GM03348 (cell line): ENCODE results near the gene RDH16.
A peak's percentile ranks its signal among the peaks of the same experiment; 100 is the strongest.
"Not testable (repeated sequence)": the region's sequence is repeated elsewhere in the genome, so short reads cannot be mapped to it uniquely, and the experiment has no call there.

ENCODE experiments used
- DNase-seq: peaks from one replicate; pipeline ENCODE4 v3.0.0; 2012; ENCODE audit warnings: low spot score

The RDH16 gene

DNA sequence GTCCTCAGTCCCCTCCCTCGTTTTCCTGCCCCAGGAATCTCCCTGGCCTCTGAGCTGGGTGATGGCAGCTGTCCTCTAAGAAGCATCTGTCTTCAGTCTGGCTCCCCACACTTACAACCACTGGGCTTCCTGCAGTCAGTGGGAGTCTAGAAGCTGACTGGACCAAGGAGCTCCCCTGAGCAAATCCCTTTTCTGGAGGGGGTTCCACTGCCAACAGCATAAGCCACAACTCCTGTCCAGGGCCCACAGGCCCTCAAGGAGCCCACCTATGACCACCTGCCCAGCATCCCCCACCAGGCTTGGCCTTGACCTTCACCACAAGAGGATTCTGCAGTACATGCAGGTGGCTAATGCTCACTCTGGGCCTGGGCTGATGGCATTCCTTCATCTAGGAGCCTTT lies 4.1 kb downstream of the RDH16 start:
- DNase-seq, result peak; percentile 1

DNA sequence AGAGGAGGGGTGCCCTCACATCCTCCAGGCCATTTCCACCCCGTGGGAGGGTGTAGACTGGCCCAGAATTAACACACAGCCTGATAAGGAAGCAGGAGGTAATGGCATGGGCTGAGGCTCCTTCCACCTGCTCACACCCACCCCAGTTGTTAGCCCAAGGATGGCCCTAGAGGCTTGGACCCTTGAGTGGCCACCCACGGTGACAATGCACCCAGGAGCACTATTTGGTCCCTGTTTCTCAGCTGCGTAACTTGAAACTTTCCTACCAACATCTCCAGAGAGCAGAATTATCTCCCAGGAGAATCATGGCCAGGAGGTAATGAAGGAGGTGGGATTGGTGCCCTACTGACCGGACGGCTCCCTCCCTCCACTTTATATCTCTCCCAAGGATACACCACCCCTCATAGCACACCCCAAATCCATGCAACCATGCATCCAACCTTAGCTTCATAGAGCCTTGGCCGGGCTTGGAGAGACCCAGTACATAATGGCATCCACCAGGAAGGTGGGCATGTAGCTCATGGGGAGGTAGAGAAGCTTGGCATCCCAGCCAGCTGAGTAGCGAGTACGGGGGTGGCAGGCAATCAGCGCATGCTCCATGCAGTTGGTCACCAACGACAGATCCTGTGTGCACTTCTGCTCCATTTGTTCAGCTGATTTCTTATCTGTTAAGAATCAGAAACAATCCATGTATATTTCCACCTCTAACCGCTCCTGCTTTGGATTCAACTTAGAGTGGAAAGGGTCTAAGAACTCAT lies 5.6 kb downstream of the RDH16 start:
- DNase-seq, result peak; percentile 1

- no peak for DNase-seq
These were observed 8.5 kb downstream of the RDH16 start for GRCh38 chr12:56948881-56949280.

DNA sequence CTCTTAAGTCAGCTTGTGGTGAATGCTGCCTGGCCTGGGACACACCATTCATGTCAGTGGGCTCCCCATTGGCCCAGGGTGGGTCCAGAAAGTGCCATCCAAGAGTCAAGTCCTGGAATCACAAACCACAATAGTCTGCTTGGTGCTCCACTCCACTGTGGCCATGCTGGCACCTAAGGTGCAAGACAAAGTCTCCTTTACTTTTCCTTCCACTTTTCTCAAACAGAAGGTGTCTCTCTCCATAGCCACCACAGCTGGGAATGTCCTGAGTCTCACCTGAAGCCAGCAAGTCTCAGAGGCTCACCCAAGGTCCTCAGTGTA lies 9.0 kb downstream of the RDH16 start:
- DNase-seq, result no peak

- DNase-seq, result no peak
These were observed 9.6 kb downstream of the RDH16 start for GRCh38 chr12:56947633-56948456.

GRCh38 chr12:56943878-56944277 lies 13.5 kb downstream of the RDH16 start:
- DNase-seq, result no peak

GRCh38 chr12:56943374-56943773 lies 14.0 kb downstream of the RDH16 start:
- DNase-seq, result not testable (repeated sequence)

- peak; percentile 65 for DNase-seq
These were observed 15.9 kb downstream of the RDH16 start for GRCh38 chr12:56941299-56942017.

DNA sequence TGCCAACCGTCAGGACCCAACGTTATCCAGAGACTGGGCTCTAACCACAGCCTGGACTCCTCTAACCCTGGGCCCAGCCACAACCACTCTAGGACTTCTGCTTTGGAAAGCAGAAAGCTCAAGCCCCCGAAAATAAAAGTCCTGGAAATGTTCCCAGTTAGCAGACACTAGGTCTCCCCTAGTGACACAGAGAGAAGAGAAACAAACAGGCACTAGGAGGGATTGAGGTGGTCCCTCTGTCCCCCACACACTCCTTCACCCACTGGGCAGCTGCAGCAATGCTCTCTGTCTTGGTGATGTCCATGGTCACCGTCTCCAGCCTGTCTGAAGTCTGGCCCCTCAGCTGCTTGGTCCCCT lies 16.5 kb downstream of the RDH16 start:
- DNase-seq, result not testable (repeated sequence)

DNA sequence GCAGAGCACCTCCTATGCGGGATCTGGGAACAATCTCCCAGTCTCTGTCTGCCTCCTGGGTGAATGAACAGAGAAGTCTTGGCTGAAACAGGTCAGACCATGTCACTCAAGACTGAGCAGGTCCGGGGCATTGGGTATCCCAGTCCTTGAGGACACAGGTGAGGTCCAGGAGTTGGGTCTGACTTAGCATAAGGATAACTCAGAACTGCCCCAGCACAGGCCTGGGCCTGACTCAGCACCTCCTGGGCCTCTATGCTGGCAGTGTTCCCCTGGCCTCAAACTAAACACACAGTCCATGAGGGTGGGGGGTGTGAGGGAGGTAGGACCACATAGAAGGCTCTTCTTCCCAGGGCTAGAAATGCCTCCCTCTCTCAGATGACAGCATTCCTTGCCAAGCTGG lies 21.7 kb downstream of the RDH16 start:
- DNase-seq, result no peak

DNA sequence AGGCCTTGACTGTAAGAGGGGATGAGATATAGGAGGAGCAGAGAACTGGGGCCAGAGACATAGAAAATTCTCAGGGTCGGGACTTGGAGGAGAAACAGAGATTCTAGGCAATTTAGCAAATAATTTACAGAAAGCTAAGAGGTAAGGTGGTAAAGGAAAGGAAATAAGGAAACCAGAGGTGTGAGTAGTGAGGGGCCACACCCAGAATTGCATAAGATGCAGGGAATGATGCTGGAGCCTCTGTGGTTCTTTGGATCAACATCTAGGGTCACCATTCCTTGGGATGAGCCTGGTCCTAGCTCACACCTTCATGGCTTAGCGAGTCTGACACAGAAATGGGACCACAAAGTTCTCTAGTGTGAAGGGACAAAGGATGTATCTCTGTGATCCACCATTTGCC lies 22.3 kb downstream of the RDH16 start:
- no peak for DNase-seq

DNA sequence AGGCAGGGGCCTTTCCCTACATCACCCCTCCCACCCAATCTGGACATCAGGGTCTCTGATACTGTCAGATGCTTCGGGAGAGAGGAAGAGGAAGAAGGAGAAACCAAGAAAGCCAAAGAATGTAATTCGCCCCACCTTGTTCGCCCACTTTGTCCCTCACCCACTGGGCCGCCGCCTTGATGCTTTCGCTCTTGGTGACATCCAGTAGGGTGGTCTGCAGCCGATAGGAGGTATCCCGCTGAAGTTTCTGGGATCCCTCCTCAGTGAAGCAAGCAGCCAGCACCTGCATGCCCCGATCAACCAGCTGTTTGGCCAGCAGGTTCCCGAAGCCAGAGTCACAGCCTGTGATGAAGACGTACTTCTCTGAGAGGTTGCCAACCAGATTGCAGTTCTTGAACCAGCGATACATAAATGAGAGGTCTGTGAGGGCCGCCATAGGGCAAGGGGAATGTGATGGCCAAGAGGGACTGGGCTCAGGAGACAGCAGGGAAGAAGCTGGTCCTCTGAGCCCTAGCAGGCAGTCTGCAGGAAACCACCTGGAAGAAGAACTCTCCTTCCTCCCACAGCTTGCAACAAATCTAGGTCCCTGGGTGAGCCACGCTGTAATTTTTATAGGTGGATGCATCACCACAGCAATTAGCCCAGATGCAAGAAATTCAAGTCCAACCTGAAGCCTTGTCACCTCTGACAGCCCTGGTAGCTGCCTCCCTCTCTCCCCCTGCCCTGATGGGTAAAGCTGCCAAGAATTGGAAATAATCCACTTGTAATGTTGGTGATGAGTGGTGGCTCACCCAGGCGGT lies 23.4 kb downstream of the RDH16 start, which contains the start of gene SDR9C7:
Gene SDR9C7, minus strand, starts transcription at position 583 of the 800 bp plus-strand sequence. Its CDS starts 147 bp downstream, at position 436.
- DNase-seq, result no peak

DNA sequence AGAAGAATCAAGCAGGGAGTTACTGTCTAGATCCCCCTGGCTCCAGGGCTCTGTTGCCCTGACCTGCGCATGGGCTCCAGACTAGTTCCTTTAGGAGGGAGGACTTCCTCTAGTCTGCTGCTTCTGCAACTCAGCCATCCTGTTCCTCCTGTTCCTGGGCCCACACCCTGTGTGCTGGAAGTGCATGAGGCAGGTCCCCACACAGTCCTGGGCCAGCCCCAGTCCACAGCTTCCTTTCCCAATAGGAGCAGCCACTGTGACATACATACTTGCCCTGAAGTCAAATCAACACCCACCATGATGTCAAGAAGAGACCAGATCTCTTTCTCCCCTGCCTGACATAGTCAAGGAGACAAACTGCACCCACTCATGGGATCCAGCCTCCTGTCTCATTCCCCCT lies 24.5 kb downstream of the RDH16 start:
- no peak for DNase-seq

- no peak for DNase-seq
These were observed 25.3 kb downstream of the RDH16 start for GRCh38 chr12:56932146-56932545.

DNA sequence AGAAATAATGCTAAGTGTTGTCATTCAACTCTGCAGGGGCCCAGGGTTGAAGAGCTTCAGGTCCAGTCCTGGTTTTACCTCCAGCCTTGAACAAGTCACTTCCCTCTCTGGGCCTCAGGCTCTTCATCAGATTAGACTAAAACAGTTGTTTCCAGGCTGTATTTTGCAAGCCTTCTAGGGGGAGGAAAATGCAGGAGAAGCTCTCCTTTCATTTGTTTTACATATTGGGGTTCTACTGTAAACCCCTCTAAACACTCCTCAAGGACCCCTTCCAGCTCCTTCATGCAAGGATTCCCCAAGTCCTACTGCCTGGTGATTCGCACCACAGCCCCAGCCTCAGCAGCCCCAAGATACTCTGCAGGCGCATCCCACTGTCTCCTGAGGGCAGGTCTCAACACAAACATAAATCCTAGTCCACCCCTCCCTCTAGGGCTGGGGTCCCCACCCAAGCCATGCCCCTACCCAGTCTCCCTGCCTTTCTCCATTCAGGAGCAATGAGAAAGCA lies 25.9 kb downstream of the RDH16 start:
- DNase-seq, result no peak

GRCh38 chr12:56930241-56930640 lies 27.2 kb downstream of the RDH16 start:
- no peak for DNase-seq

DNA sequence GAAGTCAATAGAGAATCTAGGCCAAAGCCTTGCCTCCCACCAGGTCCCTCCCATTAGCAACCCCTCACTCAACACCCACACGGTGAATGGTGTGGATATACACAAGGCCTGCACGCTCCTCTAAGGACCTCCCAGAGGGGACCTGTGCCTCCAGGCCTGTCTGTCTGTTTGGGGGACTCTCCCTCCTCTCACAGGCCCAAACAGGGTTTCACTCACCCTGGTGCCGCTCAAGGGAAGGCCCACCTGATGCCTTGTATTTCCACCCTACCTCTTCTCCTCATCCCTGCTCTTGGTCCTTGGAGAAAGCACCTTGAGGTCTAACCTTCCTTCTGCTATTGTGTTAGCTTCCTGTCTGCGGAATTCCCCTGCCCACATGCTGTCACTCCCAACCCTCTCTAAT lies 27.6 kb downstream of the RDH16 start:
- no peak for DNase-seq

GRCh38 chr12:56928262-56928661 lies 29.1 kb downstream of the RDH16 start:
- no peak for DNase-seq

- no peak for DNase-seq
These were observed 30.1 kb downstream of the RDH16 start for GRCh38 chr12:56927281-56927680.

DNA sequence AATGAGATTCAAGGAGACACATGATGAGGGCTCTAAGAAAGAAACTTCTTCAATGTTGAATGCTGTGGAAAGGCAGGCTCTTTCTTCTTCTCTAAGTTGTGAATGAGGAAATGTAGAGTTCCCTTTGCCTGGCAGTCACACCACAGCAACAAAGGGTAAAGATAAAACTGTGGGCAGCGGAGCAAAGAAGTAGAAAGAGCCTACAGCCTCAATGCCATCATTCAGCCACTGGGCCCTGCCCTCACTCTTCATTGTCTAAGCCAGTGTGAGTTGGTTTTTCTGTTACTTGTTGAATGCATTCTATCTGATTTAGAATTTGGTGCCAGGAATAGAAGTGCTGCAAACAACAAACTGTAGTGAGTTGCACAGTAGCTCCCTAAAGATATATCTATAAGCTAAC lies 35.4 kb downstream of the RDH16 start:
- DNase-seq, result no peak

DNA sequence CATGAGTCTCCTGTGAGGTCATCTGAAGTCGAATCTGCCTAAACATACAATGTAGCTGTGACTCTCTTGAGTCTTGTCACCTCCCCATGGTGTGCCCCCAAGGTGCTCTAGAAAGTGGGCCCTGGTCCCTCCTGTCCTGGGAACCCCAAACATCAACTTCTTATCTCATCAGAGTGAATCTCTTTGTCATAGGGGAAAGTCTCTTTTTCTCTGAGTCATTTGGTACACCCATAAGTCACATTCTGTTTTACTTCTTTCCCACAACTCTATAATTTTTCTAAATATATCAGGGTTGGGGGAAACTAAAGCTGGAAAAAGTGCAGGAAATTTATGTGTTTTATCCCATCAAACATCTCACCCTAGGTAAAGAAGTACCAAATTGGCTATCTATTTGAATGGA lies 36.1 kb downstream of the RDH16 start:
- no peak for DNase-seq

- not testable (repeated sequence) for DNase-seq
These were observed 39.3 kb downstream of the RDH16 start for GRCh38 chr12:56918139-56918538.
